B cell (primary cell): ENCODE data around the gene CASKIN1.

Experiments
- CTCF ChIP-seq: fragments of 200-600 bp; IDR thresholded peaks from one replicate; pipeline ENCODE4 v1.8.0; 2022; ENCODE audit warnings: antibody characterized with exemption, mild to moderate bottlenecking
- EZH2 ChIP-seq: IDR thresholded peaks from 2 replicates; pipeline ENCODE4 v1.6.1; 2012; ENCODE audit warnings: borderline replicate concordance, low read depth, mild to moderate bottlenecking, moderate library complexity, low read length; ENCODE audit not compliant: insufficient read depth, poor library complexity, severe bottlenecking

GRCh38 chr16:2232094-2232990 is 35.9 kb upstream of the CASKIN1 start:
- TF ChIP-seq CTCF (no peak), EZH2 (no peak)
